ENCODE measurements around the gene CHN2. TPM values are rescaled to one million over a fixed set of nuclear protein-coding genes. Genes with fewer than 3 reads are reported as not detected.

CHN2 gene
- total and polyA plus RNA-seq, 8 donors: 8.2 to 32.9 (median 24.0) TPM

- TF ChIP-seq, protein P1, sequence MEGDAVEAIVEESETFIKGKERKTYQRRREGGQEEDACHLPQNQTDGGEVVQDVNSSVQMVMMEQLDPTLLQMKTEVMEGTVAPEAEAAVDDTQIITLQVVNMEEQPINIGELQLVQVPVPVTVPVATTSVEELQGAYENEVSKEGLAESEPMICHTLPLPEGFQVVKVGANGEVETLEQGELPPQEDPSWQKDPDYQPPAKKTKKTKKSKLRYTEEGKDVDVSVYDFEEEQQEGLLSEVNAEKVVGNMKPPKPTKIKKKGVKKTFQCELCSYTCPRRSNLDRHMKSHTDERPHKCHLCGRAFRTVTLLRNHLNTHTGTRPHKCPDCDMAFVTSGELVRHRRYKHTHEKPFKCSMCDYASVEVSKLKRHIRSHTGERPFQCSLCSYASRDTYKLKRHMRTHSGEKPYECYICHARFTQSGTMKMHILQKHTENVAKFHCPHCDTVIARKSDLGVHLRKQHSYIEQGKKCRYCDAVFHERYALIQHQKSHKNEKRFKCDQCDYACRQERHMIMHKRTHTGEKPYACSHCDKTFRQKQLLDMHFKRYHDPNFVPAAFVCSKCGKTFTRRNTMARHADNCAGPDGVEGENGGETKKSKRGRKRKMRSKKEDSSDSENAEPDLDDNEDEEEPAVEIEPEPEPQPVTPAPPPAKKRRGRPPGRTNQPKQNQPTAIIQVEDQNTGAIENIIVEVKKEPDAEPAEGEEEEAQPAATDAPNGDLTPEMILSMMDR (IDR thresholded peaks at IDR 0.05): no peak
- H3K4me1 ChIP-seq: peaks cover 16 to 19% (median 17%) of the 10 kb centered on the region in 3 donors
- no peaks in the 10 kb centered on the region for H3K27me3 ChIP-seq
- ATAC-seq (peak in 2 of 4 donors; percentile 23 to 25), FAIRE-seq (no peak), DNase-seq (no peak)
- intact Hi-C loops (cut with DNase I): loop anchor here in 1 of 3 donors (10.0 kb wide), 1 partner anchor 152 kb away; the partner anchor contains the start of gene CHN2
- no peaks in the 10 kb centered on the region for H3K9me3 ChIP-seq
- H3K36me3 ChIP-seq: no peaks in the 10 kb centered on the region
- 60 to 71% methylated on average over 8 of the region's 8 CpGs for WGBS, 2 donors
- H3K27ac ChIP-seq: peak overlapping the region in 1 of 4 donors; percentile 17
- H3K4me3 ChIP-seq: no peak overlapping the region
Observed at GRCh38 chr7:29346231-29346978, 151.8 kb downstream of the CHN2 start.

DNA sequence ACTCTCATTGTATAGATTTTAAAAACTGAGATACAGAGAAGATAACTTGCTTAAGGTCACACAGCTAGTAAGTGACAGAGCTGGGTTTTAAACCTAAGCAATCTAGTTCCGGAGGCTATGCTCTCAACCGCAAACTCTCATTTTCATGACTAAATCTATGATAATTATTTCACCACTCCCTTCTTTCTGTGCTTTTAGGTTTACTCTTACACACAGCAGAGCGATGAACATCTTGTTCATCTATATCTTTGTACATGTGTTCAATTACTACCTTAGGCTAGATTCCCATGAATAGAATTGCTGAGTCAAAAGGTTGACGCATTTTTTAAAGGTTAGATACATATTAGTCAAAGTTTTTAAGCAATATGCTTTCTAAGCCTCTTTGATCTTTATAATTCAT is 154.8 kb downstream of the CHN2 start:
- Histone ChIP-seq H3K4me1 (peaks cover 12 to 17% (median 16%) of the 10 kb centered on the region in 3 donors), H3K9me3 (no peaks in the 10 kb centered on the region), H3K4me3 (no peak overlapping the region), H3K27ac (no peak overlapping the region), H3K27me3 (no peaks in the 10 kb centered on the region), H3K36me3 (no peaks in the 10 kb centered on the region)
- DNase-seq (no peak), ATAC-seq (peak in 3 of 4 donors; percentile 21 to 43 (median 28)), FAIRE-seq (no peak)
- intact Hi-C loops (cut with DNase I): loop anchor here in 1 of 3 donors (10.0 kb wide), 1 partner anchor 155 kb away; the partner anchor contains the start of gene CHN2
- TF ChIP-seq, protein P1 (IDR thresholded peaks at IDR 0.05): no peak
- 58 to 59% methylated on average over 4 of the region's 4 CpGs for WGBS, 2 donors

- Histone ChIP-seq H3K4me3 (no peak overlapping the region), H3K9me3 (no peaks in the 10 kb centered on the region), H3K27me3 (no peaks in the 10 kb centered on the region), H3K4me1 (peaks cover 12 to 17% (median 16%) of the 10 kb centered on the region in 3 donors), H3K36me3 (no peaks in the 10 kb centered on the region), H3K27ac (no peak overlapping the region)
- intact Hi-C loops (cut with DNase I): no loop called here
- ATAC-seq (peak in 2 of 4 donors; percentile 4 to 7), DNase-seq (no peak), FAIRE-seq (no peak)
- 73 to 76% methylated on average over 3 of the region's 3 CpGs for WGBS, 2 donors
- TF ChIP-seq, protein P1 (IDR thresholded peaks at IDR 0.05): no peak
Observed at GRCh38 chr7:29350351-29350750, 155.8 kb downstream of the CHN2 start.

- TF ChIP-seq, protein P1 (IDR thresholded peaks at IDR 0.05): no peak
- H3K27me3 ChIP-seq: no peaks in the 10 kb centered on the region
- ATAC-seq: peak in 3 of 4 donors; percentile 54 to 67 (median 65)
- no peaks in the 10 kb centered on the region for H3K9me3 ChIP-seq
- H3K4me1 ChIP-seq: peaks cover 12 to 17% (median 16%) of the 10 kb centered on the region in 3 donors
- 51 to 62% methylated on average over 4 of the region's 4 CpGs for WGBS, 2 donors
- no peak overlapping the region for H3K4me3 ChIP-seq
- intact Hi-C loops (cut with DNase I): no loop called here
- no peak for DNase-seq
- no peak overlapping the region for H3K27ac ChIP-seq
- FAIRE-seq: no peak
- no peaks in the 10 kb centered on the region for H3K36me3 ChIP-seq
Observed at GRCh38 chr7:29352041-29352440, 157.5 kb downstream of the CHN2 start.

DNA sequence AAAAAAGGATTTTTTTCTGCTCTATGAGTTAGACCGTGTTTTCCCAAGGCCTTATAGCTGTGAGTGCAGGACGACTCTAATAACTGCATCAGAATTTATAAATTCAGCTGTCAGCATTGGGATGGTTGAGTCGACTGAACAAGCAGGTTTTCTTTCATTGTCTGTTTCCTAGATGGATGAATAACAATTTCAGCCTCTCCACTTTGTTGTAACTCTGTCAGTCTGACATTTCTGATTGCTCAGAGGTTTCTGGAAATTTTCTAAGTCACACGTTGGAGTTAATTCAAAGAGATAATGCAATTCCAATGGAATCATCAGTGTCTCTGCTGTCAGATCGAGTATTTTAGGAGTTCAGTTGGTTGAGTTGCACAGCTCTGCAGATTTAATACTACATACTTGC is 159.2 kb downstream of the CHN2 start:
- intact Hi-C loops (cut with DNase I): no loop called here
- H3K27ac ChIP-seq: no peak overlapping the region
- peaks cover 12 to 17% (median 15%) of the 10 kb centered on the region in 3 donors for H3K4me1 ChIP-seq
- H3K9me3 ChIP-seq: no peaks in the 10 kb centered on the region
- H3K4me3 ChIP-seq: no peak overlapping the region
- ATAC-seq (no peak), FAIRE-seq (no peak), DNase-seq (no peak)
- H3K36me3 ChIP-seq: no peaks in the 10 kb centered on the region
- no peaks in the 10 kb centered on the region for H3K27me3 ChIP-seq
- TF ChIP-seq, protein P1 (IDR thresholded peaks at IDR 0.05): no peak
- WGBS, 2 donors: 75 to 77% methylated on average over 5 of the region's 5 CpGs
